GM18517 (cell line): Measurements from ENCODE around the gene HS1BP3.

Experiments
- ATAC-seq: cut with Tn5 transposase; IDR thresholded peaks from one replicate; pipeline ENCODE4 v1.9.1; 2021; ENCODE audit warnings: mild to moderate bottlenecking, moderate library complexity; ENCODE audit not compliant: unreplicated experiment

Gene HS1BP3

DNA sequence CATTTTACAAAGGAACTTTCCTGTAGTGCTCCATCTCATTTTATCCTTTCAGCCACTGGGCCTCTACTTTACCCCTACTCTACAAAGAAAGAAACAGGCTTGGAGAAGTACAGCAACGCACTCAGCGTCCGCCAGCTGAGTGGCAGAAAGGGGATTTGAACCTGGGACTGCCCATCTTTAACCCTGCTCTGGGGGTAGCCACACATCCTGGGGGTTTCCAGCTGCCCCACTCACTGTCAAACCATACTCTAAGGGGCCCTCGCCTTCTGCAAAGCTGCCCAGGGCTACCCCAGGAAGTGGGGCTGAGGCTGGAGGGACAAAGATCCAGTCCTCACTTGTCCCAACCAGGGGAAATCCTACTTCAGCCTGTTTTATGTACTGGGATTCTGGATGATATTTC is 17.9 kb downstream of the HS1BP3 start:
- no peak for ATAC-seq

DNA sequence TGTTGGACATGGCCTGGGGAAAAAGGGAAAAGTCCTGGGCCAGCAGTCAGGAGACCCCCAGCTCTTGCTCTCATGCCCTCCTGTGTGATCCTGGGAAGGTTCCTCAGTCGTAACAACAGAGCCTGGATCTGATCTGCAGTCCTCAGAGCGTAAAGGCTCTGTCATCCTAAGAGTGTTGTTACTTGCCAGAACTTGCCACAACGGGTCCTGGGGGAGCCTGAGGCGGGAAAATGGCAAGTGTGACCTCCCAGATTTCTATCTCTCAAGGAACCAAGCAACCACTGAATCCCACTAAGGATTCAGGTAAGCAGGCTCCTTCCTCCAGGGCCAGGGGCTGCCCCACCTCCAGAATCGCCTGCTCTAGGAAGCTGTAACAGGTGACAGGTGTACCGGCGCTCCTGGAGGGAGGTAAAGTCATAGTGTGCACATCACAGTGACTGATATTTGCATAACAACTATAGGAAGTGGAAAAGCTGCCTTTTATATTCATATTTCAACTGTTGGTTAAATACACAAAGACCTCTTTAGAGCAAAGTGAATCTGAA is 18.4 kb downstream of the HS1BP3 start:
- ATAC-seq = no peak

DNA sequence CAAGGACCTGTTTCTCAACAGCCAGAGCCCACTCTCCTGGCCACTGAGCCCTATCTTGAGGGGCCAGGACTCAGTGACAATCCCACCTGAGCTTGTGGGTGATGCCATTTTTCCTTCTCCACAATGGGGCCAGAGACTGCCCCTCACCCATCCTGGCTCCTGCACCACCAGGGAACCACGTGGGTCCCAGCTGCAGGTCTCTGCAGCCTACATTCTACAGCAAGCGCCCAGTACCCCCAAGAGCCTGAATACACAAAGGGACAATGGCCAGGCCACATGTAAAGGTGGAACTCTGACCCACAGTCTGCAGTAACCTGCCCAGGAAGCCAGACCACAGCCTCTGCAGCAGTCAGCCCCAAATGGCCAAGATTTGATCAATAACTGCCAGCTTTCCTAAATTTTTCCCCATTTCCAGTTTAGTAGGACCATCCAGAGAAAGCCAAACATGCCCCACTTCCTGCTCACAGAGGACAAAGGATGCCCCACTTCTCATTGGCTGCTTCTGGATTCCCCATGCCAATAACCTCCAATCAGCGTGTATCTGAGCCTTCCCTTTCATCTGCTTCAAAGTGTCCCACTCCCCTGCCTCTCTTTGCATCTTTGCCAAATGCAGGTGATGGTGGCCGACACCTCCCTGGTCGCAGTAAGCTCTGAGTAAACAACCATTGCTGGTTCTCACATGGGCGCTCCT is 19.1 kb downstream of the HS1BP3 start:
- no peak for ATAC-seq

DNA sequence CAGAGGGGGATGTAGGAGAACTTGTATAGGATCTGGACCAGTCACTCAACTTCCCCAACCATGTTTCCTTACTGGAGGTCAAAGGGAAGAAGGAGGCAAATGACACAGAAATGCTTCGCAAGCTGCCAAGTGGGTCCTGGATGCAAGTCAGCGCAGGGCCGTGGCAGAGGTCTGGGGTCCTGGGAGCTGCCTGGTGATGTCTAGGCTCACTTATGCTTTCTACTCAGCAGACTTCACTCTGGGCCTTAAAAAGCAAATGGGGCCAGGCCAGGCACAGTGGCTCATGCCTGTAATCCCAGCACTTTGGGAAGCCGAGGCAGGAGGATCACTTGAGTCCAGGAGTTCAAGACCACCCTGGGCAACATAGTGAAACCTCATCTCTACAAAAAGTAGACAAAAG is 19.9 kb downstream of the HS1BP3 start:
- ATAC-seq = no peak

DNA sequence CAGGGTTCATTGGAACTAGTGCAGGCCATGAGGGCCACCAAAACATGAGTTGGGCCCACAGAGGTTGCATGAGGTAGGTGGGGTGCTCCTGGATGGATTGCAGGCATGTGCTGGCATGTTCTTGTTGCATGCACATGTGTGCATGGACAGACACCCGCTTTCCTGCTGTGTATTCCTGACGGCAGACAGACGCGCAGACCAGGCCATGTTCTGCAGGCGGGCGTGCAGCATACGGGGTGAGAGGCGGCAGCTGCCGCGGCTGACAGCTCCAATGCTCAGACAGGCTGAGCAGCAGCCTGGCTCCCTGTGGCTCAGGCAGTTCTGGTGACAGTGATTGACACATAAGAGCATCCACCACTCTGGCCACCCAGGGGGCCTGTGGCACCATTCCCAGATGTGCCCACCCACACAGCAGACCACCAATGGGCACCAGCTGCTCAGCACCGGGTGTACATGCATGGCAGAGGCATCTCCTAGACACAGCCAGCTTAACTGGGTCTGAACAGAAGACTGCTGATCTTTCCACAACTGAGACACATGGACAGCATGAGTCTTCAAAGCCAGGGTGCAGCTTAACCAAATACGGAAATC is 21.2 kb downstream of the HS1BP3 start:
- no peak for ATAC-seq

DNA sequence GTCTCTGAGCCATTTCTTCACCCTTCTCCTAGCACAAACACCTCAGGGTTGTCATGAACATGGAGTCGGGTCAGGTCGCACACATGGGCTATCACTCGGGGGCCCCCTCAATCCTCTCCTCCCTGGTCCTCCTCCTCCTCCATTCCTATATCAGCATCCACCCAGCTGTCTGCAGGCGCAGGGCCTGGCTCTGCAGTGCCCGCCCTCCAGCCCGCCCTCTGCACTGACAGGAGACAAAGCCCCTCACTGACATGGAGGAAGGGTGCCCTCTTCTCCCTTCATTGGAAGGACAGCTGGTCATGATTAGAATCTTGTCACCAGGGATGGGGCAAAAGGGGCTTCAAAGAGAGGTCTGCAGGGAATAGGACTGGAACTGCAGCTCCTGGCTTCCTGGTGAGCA is 21.7 kb downstream of the HS1BP3 start:
- ATAC-seq = no peak

DNA sequence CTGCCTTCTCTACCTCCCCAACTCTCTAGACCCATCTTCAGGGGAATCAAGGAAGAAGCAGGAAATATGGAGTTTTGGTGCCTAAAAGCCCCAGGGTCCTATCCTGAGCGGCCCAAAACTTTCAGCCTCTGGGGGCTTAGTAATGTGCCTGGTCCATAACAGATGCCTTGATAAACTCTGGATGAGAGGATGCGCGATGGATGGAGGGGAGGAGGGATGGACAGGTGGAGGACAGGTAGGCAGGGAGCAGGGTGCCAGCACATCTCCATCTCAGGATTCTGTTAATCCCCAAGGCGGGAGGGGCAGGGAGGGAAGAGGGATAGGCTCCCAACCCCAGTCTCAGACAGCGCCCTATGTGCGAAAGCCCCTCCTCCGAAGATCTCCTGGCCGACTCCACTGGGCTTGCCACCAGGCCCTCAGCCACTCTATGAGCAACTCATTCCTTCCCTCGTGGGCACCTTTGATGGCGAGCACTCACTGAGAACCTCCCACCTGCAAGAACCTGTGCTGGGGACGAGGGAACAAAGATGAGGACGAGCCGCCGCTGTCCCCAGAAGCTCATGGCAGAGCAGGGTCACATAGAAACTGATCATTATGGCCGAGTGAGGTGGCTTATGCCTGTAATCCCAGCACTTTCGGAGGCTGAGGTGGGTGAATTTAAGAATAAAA is 23.1 kb downstream of the HS1BP3 start:
- no peak for ATAC-seq

DNA sequence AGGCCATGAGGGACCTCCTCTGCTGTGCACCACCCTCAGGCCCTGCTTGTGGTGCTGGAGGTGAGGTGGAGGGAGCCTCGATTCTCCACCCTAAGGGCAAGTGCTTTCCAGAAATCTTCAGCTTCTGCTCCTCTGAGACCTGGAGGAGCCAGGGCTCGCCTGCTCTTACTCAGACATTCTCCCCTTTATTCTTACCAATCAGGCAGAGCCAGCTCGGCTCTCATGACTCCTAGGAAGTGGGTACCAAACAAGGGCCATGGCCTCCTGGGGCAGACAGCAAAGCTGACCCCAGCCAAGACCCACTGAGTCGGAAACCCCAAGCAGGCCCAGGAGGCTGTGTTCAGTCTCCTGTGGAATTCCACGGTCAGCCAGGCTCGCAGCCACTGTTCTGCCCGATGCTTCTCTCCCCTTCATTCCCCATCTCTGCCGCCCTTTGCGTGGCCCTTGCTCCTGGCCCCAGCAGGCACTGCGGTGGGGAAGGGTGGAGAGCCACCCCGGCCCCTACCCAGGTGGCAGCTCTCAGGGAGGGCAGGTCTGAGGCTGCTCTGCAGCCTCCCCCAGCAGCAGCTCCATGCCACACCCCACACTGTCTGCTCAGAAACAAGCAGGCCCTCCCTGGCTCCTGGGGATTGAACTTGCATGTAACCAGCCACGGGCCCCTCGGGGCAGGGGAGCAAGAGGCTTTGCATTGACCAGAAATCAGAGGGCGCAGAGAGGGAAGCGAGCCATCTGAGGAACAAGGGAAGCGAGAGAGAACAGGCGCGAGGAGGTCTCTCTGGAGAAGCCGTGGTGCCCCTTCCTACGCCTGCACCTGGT is 24.0 kb downstream of the HS1BP3 start:
- ATAC-seq = no peak

DNA sequence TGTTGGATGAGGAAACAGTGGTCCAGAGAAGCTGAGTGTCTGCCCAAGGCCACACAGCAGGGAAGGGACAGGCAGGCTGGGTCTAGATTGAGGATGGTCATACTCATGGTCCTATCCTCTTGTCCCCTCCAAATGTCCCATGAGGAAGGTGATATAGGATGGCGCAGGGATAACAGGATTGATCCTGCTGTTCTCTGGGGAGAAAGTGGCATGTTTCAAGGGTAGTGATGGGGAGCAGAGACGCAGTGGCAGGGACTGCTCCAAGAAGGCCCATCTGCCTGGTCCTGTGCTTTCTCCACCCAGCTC is 24.6 kb downstream of the HS1BP3 start:
- no peak for ATAC-seq

DNA sequence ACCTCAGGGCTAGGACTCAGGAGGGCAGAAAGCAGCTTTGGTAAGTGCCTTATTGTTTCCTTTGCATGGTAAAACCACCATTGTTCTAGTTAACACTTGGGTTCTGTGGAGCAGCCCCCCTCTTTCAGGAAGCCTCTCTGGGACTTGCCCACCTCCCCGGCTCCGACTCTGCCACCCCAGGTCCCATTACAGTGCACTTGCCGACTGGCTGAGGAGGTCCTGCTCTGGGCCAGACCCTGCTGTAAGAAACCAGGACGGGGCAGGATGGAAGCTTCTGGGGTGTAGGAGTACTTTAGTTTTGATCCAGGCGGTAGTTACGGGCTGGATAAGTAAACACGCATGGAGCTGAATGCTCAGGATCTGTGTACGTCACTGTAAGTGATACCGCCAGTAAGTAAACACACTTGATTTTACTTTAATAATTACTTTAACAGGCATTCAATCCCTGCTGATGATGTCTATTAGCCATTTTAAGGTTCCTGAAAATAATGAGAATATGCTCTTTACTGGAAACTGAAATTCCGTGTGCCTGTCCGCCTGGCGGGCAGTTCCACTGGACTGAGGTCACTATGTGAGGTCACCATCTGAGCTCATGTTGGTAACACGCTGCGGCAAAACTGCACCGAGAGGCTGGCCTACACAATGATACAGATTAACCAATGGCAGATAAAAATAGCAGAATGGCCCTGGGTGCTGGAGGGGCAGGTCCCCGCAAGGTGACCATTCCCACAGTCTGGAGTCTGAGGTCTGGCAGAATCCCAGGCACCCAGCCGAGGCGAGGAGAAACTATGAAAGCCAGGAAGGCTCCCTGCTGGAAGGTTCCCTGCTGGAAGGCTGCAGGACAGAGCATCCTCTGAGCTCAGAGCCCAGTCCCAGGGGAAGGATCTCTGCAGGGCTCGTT is 25.2 kb downstream of the HS1BP3 start:
- ATAC-seq = no peak

DNA sequence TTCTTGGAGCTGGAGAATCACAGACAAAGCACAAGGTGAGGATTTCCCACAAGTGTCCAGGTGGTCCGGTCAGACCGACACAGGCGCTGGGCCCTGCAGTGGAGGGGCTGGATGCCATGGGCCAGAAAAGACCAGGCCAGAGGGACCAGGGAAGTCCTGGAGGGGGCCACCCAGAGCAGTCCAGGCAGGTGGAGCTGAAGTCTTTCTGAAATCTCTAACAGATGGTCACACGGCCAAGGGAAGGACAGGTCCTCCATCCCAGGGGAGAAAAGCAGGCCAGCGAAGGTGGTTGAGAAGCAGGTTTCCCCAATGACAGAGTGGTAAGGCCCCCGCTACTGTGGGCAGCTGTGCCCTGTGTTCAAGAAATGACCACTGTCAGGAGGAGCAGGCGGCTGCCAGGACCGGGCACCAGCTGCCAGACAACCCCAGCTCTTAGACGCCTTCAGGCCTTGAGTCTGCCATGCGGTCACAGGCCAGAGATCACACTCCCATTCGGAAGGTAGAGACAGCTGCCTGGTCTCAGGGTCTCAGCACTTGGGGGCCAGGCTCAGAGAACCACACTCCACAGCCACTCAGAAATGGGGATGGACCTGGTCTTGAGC is 25.9 kb downstream of the HS1BP3 start:
- no peak for ATAC-seq

DNA sequence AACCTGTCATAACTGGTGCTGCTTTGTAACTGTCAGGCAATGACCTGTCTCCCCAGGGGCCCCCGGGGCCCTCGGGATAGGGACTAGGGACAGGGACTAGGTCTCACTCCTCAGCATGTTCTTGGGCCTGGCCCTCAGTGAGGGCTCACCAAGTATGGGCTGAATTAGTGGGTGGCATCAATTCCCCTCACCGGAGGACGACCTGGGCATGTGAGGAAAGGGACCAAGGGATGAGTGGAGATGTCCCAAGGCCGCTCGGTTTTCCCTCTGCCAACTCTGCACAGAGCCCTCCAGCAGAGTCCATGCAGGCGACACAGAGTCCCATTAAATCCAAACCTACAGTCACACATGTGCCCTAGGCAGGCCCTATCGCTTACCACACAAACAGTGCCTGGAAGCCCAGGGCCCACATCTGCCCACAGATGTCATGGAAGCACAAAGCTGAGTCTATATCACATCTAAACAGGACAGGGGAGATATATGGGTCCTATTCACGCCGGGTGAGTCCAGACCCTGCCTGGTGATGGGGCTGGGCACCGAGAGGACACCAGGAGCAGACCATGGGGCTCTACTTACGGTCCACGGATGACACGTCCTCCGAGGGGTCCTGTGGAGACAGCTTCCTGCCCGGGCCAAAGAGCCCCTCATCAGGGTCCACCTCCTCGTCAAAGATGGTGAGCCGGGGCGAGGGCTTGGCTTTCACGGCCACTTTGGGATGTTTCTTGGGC is 26.6 kb downstream of the HS1BP3 start:
- no peak for ATAC-seq

DNA sequence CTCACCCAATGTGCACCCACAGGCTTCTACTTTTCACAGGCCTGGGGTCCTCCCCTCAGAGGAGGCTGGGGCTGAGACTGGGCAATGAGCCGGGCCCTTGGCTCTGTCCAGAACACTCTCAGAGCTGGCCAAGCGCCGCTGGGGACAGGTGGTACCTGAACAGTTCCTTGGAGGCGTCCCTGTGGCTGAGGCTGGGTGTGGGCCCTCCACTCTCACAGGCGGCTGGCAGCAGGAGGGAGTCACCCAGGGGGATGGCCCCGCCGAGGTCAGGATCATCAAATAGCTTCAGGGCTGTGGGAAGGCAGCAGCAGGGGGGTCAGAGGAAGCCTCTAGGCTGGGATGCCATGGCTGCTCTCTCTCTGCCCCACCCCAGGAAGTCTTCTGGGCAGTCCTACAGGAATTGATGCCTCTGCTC is 27.1 kb downstream of the HS1BP3 start:
- no peak for ATAC-seq

DNA sequence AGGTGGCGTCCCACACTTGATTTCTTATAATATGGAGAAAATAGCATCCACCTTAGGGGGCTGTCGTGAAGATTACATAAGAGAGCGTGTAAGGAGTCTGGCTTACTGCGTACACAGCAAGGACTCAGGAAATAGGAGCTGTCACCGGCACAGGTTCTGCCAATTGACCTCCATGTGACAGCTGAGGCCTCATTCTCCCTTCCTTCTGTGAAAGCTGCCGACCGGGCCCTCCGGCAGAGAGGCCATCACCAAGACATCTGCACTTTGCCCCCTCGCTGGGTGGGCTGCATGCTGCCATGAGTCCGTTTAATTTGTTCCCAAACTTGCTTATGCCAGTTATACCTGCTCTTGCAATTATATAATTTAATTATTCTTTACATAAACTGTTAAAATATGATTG is 27.7 kb downstream of the HS1BP3 start:
- ATAC-seq = no peak

DNA sequence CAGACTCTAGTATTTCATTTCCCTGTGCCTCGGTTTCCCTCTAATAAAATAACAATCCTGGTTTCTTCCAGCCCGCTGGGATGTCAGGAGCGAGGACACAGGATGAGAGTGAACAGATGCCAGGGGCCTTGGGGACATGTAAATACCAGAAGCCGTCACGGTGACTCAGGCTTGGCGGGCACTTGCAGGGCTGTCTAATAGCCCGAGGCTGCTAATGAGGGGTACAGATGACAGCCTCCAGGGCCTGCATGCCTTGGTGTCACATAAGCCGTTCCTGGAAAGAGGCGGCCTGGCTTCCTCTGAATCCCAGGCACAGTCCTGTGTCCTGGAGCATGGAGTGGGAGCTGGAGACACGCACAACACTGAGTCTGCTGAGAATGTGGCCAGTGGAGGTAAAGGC is 28.2 kb downstream of the HS1BP3 start:
- no peak for ATAC-seq

DNA sequence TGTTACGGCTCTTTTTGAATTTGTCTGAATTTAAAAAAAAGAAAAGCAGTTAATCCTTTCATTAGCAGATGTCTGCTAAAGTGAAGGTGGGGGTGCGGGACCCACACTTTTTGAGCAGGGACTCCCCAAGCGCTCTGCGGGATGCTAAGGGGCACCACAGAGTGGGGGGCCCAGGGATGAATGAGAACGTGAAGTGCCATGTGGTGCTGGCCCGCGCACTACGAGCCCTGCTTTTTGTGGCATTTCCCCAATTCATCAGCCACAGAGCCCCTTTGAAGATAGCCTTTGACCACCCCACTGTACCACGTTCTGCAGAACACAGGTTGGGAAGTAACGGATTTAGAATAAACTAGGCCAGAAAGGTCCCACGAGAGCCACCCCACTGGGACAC is 28.6 kb downstream of the HS1BP3 start:
- no peak for ATAC-seq

DNA sequence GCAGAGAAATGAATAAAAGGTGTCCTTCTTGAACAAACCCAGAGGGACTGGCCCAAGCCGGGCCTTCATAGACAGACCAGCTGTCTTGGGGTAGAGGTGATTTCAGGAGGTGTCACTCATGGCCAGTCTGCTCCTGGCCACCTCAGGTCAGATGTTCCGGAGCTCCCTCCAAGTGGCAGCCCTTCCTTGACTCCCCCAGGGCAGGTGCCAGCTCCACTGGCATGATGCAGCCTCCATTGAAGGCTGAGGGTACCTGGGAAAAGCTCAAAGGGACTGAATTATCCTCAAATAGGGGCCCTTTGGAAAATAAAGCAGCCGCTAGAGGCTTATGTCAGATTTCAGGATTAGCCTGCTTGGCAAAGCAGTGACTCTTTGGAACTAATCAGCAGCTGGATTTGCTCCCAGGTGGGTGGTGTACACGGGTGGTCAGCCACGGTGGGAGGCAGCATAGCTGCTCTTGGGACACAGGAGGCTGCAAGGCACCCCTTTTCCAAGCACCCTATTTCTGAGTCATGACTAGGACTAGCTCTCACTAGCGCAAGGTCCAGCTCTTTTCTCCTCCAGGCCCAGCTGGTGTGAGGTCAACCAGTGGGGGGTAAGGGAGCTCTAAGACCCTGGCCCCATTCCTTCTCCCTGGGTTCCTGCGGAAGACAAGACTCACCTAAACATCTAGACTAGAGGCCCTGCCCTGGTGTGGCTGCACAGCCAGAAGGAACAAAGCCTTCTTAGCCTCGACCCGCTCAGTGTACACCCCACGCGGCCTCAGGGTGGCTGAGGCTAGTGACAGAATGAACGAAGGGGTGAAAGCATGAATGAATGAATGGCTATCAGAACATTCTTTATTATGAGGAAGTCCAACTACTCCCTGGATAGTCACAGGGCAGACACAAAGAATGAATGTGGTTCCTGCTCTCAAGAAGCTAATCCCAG is 29.3 kb downstream of the HS1BP3 start:
- no peak for ATAC-seq

DNA sequence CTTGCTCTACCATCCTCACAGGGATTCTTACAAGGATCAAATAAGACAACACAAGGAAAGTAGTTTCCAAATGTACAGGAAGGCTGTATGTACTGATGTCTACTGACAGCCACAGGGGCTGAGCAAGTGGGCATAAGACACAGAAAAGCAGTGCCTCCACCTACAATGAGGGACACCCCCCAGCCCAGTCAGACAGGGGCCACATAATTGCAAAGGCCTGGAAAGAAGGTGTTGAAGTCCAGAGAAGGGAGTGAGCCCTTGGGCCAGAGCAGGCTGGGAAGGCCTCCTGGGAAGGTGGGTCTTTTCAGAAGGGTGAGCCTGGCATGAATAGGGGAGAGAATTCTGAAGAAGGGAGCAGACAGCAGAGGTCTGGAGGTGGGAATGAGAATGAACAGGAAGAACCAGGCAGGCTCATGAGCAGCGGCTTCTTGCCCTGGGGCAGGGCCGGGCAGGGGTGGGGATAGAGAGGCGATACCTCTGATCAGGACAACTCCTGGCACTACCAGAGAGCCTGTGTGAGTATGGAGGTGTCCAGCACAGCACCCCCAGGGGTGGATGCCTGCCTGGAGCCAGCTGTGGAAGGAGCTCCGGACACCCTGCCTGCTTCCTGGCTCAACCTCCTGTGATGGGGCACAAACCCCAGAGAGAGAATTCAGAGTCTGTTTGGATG is 30.1 kb downstream of the HS1BP3 start:
- no peak for ATAC-seq
